ENCODE data around the gene DENND10. TPM values are rescaled to one million over a fixed set of nuclear protein-coding genes. Genes with fewer than 3 reads are reported as not detected.

Gene DENND10
- total RNA-seq, 1 experiment from 2014 or later: 60.6 TPM

DNA sequence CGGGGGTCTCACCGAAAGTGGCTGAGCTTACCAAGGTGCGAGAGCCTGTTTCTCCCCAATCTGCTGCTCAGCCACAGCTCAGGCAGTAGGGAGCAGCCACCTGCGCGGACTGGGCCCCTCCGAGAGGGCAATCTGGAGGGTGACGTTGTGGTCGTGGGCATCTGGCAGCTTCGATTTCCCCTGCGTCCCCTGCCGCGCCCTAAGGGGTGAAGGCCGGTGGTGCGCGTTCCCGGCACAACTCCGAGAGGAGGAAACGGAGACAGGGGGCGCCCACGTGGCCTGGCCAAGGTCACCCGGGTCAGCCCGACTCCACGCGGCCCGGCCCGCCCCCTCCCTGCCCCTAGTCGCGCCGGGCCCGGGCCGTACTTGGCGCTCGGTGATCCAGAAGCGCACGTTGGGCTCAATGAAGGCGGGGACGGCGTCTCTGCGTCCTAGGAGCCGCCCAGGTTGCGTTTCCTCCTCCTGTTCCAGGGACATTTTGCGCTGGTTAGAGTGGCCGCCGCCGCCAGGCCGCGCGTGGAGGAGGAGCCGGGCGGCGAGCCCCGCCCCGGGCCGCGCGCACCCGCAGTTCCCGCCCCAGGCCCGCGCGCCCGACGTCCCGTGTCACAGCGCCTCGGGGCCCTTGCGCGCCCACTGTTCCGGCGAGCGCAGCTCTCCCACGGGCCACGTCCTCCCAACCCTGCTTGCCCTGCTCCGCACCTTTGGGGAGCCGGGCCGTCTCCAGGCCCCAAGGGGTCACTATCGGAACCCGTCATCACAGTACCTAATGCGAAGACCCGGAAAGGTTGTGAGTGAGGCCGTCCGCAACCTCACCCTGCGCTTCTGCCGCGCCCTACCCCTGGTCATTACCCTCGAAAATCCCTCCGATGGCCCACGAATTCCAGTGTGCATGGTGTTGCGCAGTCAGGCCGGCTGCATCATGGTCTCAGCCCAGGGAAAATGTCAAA, 61.5 kb downstream of the DENND10 start, which contains the start of gene SFXN4 (continued):
- TF ChIP-seq, protein P1, sequence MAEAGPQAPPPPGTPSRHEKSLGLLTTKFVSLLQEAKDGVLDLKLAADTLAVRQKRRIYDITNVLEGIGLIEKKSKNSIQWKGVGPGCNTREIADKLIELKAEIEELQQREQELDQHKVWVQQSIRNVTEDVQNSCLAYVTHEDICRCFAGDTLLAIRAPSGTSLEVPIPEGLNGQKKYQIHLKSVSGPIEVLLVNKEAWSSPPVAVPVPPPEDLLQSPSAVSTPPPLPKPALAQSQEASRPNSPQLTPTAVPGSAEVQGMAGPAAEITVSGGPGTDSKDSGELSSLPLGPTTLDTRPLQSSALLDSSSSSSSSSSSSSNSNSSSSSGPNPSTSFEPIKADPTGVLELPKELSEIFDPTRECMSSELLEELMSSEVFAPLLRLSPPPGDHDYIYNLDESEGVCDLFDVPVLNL (CRISPR knock-in tag; IDR thresholded peaks at IDR 0.05; ENCODE audit: borderline replicate concordance, low read depth): peak; percentile 65; the same call in 1 of the 2 replicates
- TF ChIP-seq GABPB1 (CRISPR knock-in tag; IDR thresholded peaks at IDR 0.05): peak; percentile 44; the same call in 1 of the 2 replicates

DNA sequence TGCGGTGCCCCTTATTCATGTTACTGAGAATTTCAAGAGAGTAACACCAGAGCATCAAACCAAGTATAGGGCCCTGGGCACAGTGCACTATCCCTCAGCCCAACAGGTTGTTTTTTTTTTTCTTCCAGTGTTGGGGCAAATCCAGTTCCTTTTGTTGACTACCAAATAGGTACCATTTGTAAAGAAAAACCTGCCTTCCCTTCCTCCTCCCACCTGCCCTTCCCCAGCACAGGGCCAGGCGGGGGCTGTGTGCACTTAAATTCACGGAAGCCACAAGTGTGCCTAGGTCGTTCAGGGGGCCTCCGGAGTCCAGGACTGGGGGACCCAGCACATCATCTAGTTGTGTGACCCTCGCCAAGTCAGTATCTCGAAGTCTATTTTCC, 62.2 kb downstream of the DENND10 start:
- TF ChIP-seq OVOL2 (CRISPR knock-in tag; IDR thresholded peaks at IDR 0.05; ENCODE audit: borderline replicate concordance): no peak
- TF ChIP-seq ETV6 (CRISPR knock-in tag; IDR thresholded peaks at IDR 0.05): 0 out of 2 replicates have a peak, but pooled peaks have one; percentile 5
- DNase-seq (ENCODE audit: low spot score): no peak
- CTCF ChIA-PET: interaction anchor here (2.7 kb wide), 1 partner anchor 33 kb away, joined by 13 read pairs; no protein-coding TSS in a partner anchor
- H3K27me3 Mint-ChIP-seq (ENCODE audit: low read depth): no peaks in the 10 kb centered on the region
- H3K4me3 Mint-ChIP-seq: peak overlapping the region; percentile 85
- H3K27ac Mint-ChIP-seq: peak overlapping the region; percentile 60; the same call in 1 of the 2 replicates
- POLR2A ChIA-PET: no interaction called here
- ATAC-seq: peak; percentile 33
- H3K4me1 Mint-ChIP-seq: peaks cover 19% of the 10 kb centered on the region
- no peaks in the 10 kb centered on the region for H3K9me3 Mint-ChIP-seq
- peaks cover 29% of the 10 kb centered on the region for H3K36me3 Mint-ChIP-seq

- ATAC-seq: peak; percentile 20
- ChIA-PET CTCF (interaction anchor here (2.7 kb wide), 1 partner anchor 32 kb away, joined by 13 read pairs; no protein-coding TSS in a partner anchor), POLR2A (no interaction called here)
- DNase-seq (ENCODE audit: low spot score): no peak
- peak overlapping the region; percentile 85 for H3K4me3 Mint-ChIP-seq
- TF ChIP-seq GRHL2 (CRISPR knock-in tag; IDR thresholded peaks at IDR 0.05; ENCODE audit: insufficient replicate concordance, severe bottlenecking) (no peak), GABPB1 (CRISPR knock-in tag; IDR thresholded peaks at IDR 0.05) (no peak), ZNF425 (CRISPR knock-in tag; conservative IDR thresholded peaks at IDR 0.05) (no peak), HMGXB4 (CRISPR knock-in tag; IDR thresholded peaks at IDR 0.05) (no peak), IRF2 (CRISPR knock-in tag; IDR thresholded peaks at IDR 0.05; ENCODE audit: borderline replicate concordance, low read depth) (no peak), E2F5 (CRISPR knock-in tag; IDR thresholded peaks at IDR 0.05) (no peak), FOXK1 (CRISPR knock-in tag; IDR thresholded peaks at IDR 0.05) (no peak), SMAD3 (CRISPR knock-in tag; IDR thresholded peaks at IDR 0.05; ENCODE audit: borderline replicate concordance) (no peak), ESRRA (CRISPR knock-in tag; IDR thresholded peaks at IDR 0.05; ENCODE audit: borderline replicate concordance) (no peak), ETV6 (CRISPR knock-in tag; IDR thresholded peaks at IDR 0.05) (no peak), ZNF423 (CRISPR knock-in tag; IDR thresholded peaks at IDR 0.05) (no peak), ZNF232 (CRISPR knock-in tag; IDR thresholded peaks at IDR 0.05) (no peak), CREB1 (CRISPR knock-in tag; IDR thresholded peaks at IDR 0.05) (no peak), TCF7 (CRISPR knock-in tag; IDR thresholded peaks at IDR 0.05; ENCODE audit: low read depth) (no peak)
- TF ChIP-seq, protein P2, sequence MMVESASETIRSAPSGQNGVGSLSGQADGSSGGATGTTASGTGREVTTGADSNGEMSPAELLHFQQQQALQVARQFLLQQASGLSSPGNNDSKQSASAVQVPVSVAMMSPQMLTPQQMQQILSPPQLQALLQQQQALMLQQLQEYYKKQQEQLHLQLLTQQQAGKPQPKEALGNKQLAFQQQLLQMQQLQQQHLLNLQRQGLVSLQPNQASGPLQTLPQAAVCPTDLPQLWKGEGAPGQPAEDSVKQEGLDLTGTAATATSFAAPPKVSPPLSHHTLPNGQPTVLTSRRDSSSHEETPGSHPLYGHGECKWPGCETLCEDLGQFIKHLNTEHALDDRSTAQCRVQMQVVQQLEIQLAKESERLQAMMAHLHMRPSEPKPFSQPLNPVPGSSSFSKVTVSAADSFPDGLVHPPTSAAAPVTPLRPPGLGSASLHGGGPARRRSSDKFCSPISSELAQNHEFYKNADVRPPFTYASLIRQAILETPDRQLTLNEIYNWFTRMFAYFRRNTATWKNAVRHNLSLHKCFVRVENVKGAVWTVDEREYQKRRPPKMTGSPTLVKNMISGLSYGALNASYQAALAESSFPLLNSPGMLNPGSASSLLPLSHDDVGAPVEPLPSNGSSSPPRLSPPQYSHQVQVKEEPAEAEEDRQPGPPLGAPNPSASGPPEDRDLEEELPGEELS (CRISPR knock-in tag; IDR thresholded peaks at IDR 0.05): no peak
- TF ChIP-seq, protein P3, sequence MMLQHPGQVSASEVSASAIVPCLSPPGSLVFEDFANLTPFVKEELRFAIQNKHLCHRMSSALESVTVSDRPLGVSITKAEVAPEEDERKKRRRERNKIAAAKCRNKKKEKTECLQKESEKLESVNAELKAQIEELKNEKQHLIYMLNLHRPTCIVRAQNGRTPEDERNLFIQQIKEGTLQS (CRISPR knock-in tag; conservative IDR thresholded peaks at IDR 0.05): no peak
- TF ChIP-seq, protein P4, sequence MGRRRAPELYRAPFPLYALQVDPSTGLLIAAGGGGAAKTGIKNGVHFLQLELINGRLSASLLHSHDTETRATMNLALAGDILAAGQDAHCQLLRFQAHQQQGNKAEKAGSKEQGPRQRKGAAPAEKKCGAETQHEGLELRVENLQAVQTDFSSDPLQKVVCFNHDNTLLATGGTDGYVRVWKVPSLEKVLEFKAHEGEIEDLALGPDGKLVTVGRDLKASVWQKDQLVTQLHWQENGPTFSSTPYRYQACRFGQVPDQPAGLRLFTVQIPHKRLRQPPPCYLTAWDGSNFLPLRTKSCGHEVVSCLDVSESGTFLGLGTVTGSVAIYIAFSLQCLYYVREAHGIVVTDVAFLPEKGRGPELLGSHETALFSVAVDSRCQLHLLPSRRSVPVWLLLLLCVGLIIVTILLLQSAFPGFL (CRISPR knock-in tag; IDR thresholded peaks at IDR 0.05; ENCODE audit: borderline replicate concordance): no peak
- peaks cover 19% of the 10 kb centered on the region for H3K4me1 Mint-ChIP-seq
- H3K9me3 Mint-ChIP-seq: no peaks in the 10 kb centered on the region
- H3K27ac Mint-ChIP-seq: peak overlapping the region; percentile 78; the same call in 1 of the 2 replicates
- no peaks in the 10 kb centered on the region for H3K27me3 Mint-ChIP-seq (ENCODE audit: low read depth)
- peaks cover 34% of the 10 kb centered on the region for H3K36me3 Mint-ChIP-seq
Observed at GRCh38 chr10:119166564-119166963, 62.7 kb downstream of the DENND10 start.
